Measurements from ENCODE around the gene DTNBP1.

The DTNBP1 gene

GRCh38 chr6:15515226-15515625 lies 147.6 kb downstream of the DTNBP1 start:
- DNase-seq (ENCODE audit: low spot score in 2 of 2) (no peak), ATAC-seq (ENCODE audit: low read depth) (no peak)
- Mint-ChIP-seq H3K4me1 (peaks cover 2% of the 10 kb centered on the region), H3K9me3 (no peaks in the 10 kb centered on the region), H3K4me3 (no peak overlapping the region), H3K27ac (peak overlapping the region; percentile 83), H3K27me3 (no peaks in the 10 kb centered on the region), H3K36me3 (peaks cover 45% of the 10 kb centered on the region)

GRCh38 chr6:15513801-15514711 lies 148.8 kb downstream of the DTNBP1 start:
- H3K36me3 Mint-ChIP-seq = peaks cover 41% of the 10 kb centered on the region
- peak overlapping the region; percentile 83 for H3K27ac Mint-ChIP-seq
- ATAC-seq (ENCODE audit: low read depth) = no peak
- no peak overlapping the region for H3K4me3 Mint-ChIP-seq
- H3K27me3 Mint-ChIP-seq = no peaks in the 10 kb centered on the region
- no peak for DNase-seq (ENCODE audit: low spot score in 2 of 2)
- H3K9me3 Mint-ChIP-seq = no peaks in the 10 kb centered on the region
- H3K4me1 Mint-ChIP-seq = peaks cover 2% of the 10 kb centered on the region

GRCh38 chr6:15513131-15513771 lies 149.6 kb downstream of the DTNBP1 start:
- Mint-ChIP-seq H3K4me3 (no peak overlapping the region), H3K36me3 (peaks cover 41% of the 10 kb centered on the region), H3K27me3 (no peaks in the 10 kb centered on the region), H3K27ac (peak overlapping the region; percentile 83), H3K9me3 (no peaks in the 10 kb centered on the region), H3K4me1 (peaks cover 2% of the 10 kb centered on the region)
- DNase-seq (ENCODE audit: low spot score in 2 of 2) = no peak
- no peak for ATAC-seq (ENCODE audit: low read depth)

GRCh38 chr6:15512721-15513120 lies 150.1 kb downstream of the DTNBP1 start:
- no peak for ATAC-seq (ENCODE audit: low read depth)
- H3K36me3 Mint-ChIP-seq = peaks cover 43% of the 10 kb centered on the region

GRCh38 chr6:15512126-15512525 lies 150.7 kb downstream of the DTNBP1 start:
- Mint-ChIP-seq H3K27ac (no peak overlapping the region), H3K9me3 (no peaks in the 10 kb centered on the region), H3K4me3 (no peak overlapping the region), H3K4me1 (peaks cover 4% of the 10 kb centered on the region), H3K36me3 (peaks cover 44% of the 10 kb centered on the region), H3K27me3 (no peaks in the 10 kb centered on the region)
- ATAC-seq (ENCODE audit: low read depth) = no peak
- no peak for DNase-seq (ENCODE audit: low spot score in 2 of 2)

More at GRCh38 chr6:15512721-15513120, 150.1 kb downstream of the DTNBP1 start:
- Mint-ChIP-seq H3K27me3 (no peaks in the 10 kb centered on the region), H3K4me3 (no peak overlapping the region), H3K4me1 (peaks cover 2% of the 10 kb centered on the region), H3K27ac (no peak overlapping the region), H3K9me3 (no peaks in the 10 kb centered on the region)
- DNase-seq (ENCODE audit: low spot score in 2 of 2) = no peak

- H3K4me1 Mint-ChIP-seq = peaks cover 4% of the 10 kb centered on the region
- H3K27ac Mint-ChIP-seq = no peak overlapping the region
- H3K27me3 Mint-ChIP-seq = no peaks in the 10 kb centered on the region
- ATAC-seq (ENCODE audit: low read depth) = no peak
- H3K36me3 Mint-ChIP-seq = peaks cover 39% of the 10 kb centered on the region
- no peaks in the 10 kb centered on the region for H3K9me3 Mint-ChIP-seq
- no peak overlapping the region for H3K4me3 Mint-ChIP-seq
- no peak for DNase-seq (ENCODE audit: low spot score in 2 of 2)
Measured at GRCh38 chr6:15511248-15512125, 151.3 kb downstream of the DTNBP1 start.

- no peaks in the 10 kb centered on the region for H3K27me3 Mint-ChIP-seq
- H3K36me3 Mint-ChIP-seq = peaks cover 37% of the 10 kb centered on the region
- no peak for ATAC-seq (ENCODE audit: low read depth)
- H3K27ac Mint-ChIP-seq = no peak overlapping the region
- peaks cover 4% of the 10 kb centered on the region for H3K4me1 Mint-ChIP-seq
- H3K9me3 Mint-ChIP-seq = no peaks in the 10 kb centered on the region
- no peak overlapping the region for H3K4me3 Mint-ChIP-seq
- no peak for DNase-seq (ENCODE audit: low spot score in 2 of 2)
Measured at GRCh38 chr6:15510536-15511247, 152.1 kb downstream of the DTNBP1 start.

- ATAC-seq (ENCODE audit: low read depth) = no peak
- no peaks in the 10 kb centered on the region for H3K9me3 Mint-ChIP-seq
- no peaks in the 10 kb centered on the region for H3K27me3 Mint-ChIP-seq
- peaks cover 35% of the 10 kb centered on the region for H3K36me3 Mint-ChIP-seq
- H3K4me3 Mint-ChIP-seq = no peak overlapping the region
- H3K27ac Mint-ChIP-seq = no peak overlapping the region
- peaks cover 4% of the 10 kb centered on the region for H3K4me1 Mint-ChIP-seq
- no peak for DNase-seq (ENCODE audit: low spot score in 2 of 2)
Measured at GRCh38 chr6:15510121-15510520, 152.7 kb downstream of the DTNBP1 start.

- ATAC-seq (ENCODE audit: low read depth) = no peak
- no peak overlapping the region for H3K4me3 Mint-ChIP-seq
- peaks cover 33% of the 10 kb centered on the region for H3K36me3 Mint-ChIP-seq
- H3K27me3 Mint-ChIP-seq = no peaks in the 10 kb centered on the region
- H3K27ac Mint-ChIP-seq = no peak overlapping the region
- H3K4me1 Mint-ChIP-seq = peaks cover 2% of the 10 kb centered on the region
- no peaks in the 10 kb centered on the region for H3K9me3 Mint-ChIP-seq
- no peak for DNase-seq (ENCODE audit: low spot score in 2 of 2)
Measured at GRCh38 chr6:15509335-15509933, 153.4 kb downstream of the DTNBP1 start.

GRCh38 chr6:15508931-15509330 lies 153.9 kb downstream of the DTNBP1 start:
- H3K4me3 Mint-ChIP-seq = no peak overlapping the region
- H3K36me3 Mint-ChIP-seq = peaks cover 31% of the 10 kb centered on the region
- H3K27ac Mint-ChIP-seq = peak overlapping the region; percentile 17
- peaks cover 2% of the 10 kb centered on the region for H3K4me1 Mint-ChIP-seq
- ATAC-seq (ENCODE audit: low read depth) (no peak), DNase-seq (ENCODE audit: low spot score in 2 of 2) (no peak)
- no peaks in the 10 kb centered on the region for H3K9me3 Mint-ChIP-seq
- H3K27me3 Mint-ChIP-seq = no peaks in the 10 kb centered on the region

- Mint-ChIP-seq H3K27me3 (no peaks in the 10 kb centered on the region), H3K9me3 (no peaks in the 10 kb centered on the region), H3K4me1 (peaks cover 5% of the 10 kb centered on the region), H3K27ac (peak overlapping the region; percentile 17), H3K36me3 (peaks cover 30% of the 10 kb centered on the region), H3K4me3 (no peak overlapping the region)
- DNase-seq (ENCODE audit: low spot score in 2 of 2) (no peak), ATAC-seq (ENCODE audit: low read depth) (no peak)
Measured at GRCh38 chr6:15508441-15508871, 154.4 kb downstream of the DTNBP1 start.

GRCh38 chr6:15507746-15508145 lies 155.1 kb downstream of the DTNBP1 start:
- H3K27me3 Mint-ChIP-seq = no peaks in the 10 kb centered on the region
- H3K4me3 Mint-ChIP-seq = no peak overlapping the region
- DNase-seq (ENCODE audit: low spot score in 2 of 2) (no peak), ATAC-seq (ENCODE audit: low read depth) (no peak)
- H3K27ac Mint-ChIP-seq = no peak overlapping the region
- H3K36me3 Mint-ChIP-seq = peaks cover 30% of the 10 kb centered on the region
- peaks cover 5% of the 10 kb centered on the region for H3K4me1 Mint-ChIP-seq
- H3K9me3 Mint-ChIP-seq = no peaks in the 10 kb centered on the region

GRCh38 chr6:15507221-15507620 lies 155.6 kb downstream of the DTNBP1 start:
- Mint-ChIP-seq H3K36me3 (peaks cover 28% of the 10 kb centered on the region), H3K4me3 (no peak overlapping the region)
- DNase-seq (ENCODE audit: low spot score in 2 of 2) = no peak

More at GRCh38 chr6:15507221-15507620, 155.6 kb downstream of the DTNBP1 start:
- Mint-ChIP-seq H3K4me1 (peaks cover 5% of the 10 kb centered on the region), H3K9me3 (no peaks in the 10 kb centered on the region), H3K27me3 (no peaks in the 10 kb centered on the region), H3K27ac (no peak overlapping the region)
- ATAC-seq (ENCODE audit: low read depth) = no peak

All from memory B cell (primary cell).